Endothelial cell of umbilical vein (primary cell): Measurements from ENCODE around the gene TOR1A. TPM values are rescaled to one million over a fixed set of nuclear protein-coding genes. Genes with fewer than 3 reads are reported as not detected.

ENCODE experiments used
- BruUV-seq: library from RNA; stranded (reverse); fragments of 400-500 nt; replicated peaks from 2 replicates; lab custom pipeline; 2021; lab: Mats Ljungman, UMichigan
- CTCF ChIA-PET: fragments of 300-600, 350-600 bp; sonication (Branson Sonifier 250); formaldehyde crosslinking; loops from one replicate; lab custom pipeline; 2021; ENCODE audit warnings: antibody characterized with exemption, inconsistent platforms; lab: Charles Lee
- POLR2A ChIA-PET: fragments of 300-600, 350-600 bp; sonication (Branson Sonifier 250); formaldehyde crosslinking; loops from one replicate; lab custom pipeline; 2021; ENCODE audit warnings: antibody characterized with exemption, inconsistent platforms; lab: Charles Lee
- DNase-seq: peaks from one replicate; pipeline ENCODE4 v3.0.0-alpha.2; 2011; ENCODE audit warnings: low read depth, low spot score
- FAIRE-seq: peaks from 2 replicates; lab custom pipeline; 2011; peaks lifted over from hg19 to GRCh38; lab: Jason Lieb, UNC
- H2AFZ ChIP-seq: 2 replicates; pipeline ENCODE4 v1.6.0; 2012; ENCODE audit warnings: low read depth, low read length, control low read depth, inconsistent platforms
- H3K27ac ChIP-seq: 2 replicates; pipeline ENCODE4 v1.5.1; 2011; ENCODE audit warnings: low read depth, mild to moderate bottlenecking, control low read depth, low read length, moderate library complexity; ENCODE audit not compliant: insufficient read depth
- H3K27me3 ChIP-seq, 2 experiments: 2 replicates each; pipeline versions ENCODE4 v1.6.0 to v1.6.1; 2011; ENCODE audit warnings: low read length in 2 of 2, mixed read lengths in 1 of 2; ENCODE audit not compliant: control insufficient read depth in 2 of 2, insufficient read depth in 2 of 2
- H3K36me3 ChIP-seq, 2 experiments: 2 replicates in 1 of 2; 3 replicates in 1 of 2; pipeline ENCODE4 v1.5.1; 2011; ENCODE audit warnings: low read length in 2 of 2, mild to moderate bottlenecking in 1 of 2, moderate library complexity in 1 of 2; ENCODE audit not compliant: control insufficient read depth in 2 of 2, insufficient read depth in 2 of 2; ENCODE audit errors: extremely low read depth in 1 of 2
- H3K4me1 ChIP-seq: 3 replicates; pipeline ENCODE4 v1.5.1; 2011; ENCODE audit warnings: mild to moderate bottlenecking, low read length; ENCODE audit not compliant: control insufficient read depth, insufficient read depth; ENCODE audit errors: extremely low read depth
- H3K4me2 ChIP-seq: 2 replicates; pipeline ENCODE4 v1.6.1; 2011; ENCODE audit warnings: low read length, control low read depth, mixed read lengths; ENCODE audit not compliant: insufficient read depth
- H3K4me3 ChIP-seq, 3 experiments: fragments of 200-600 bp in 1 of 3; sonication (generic), shearing (Covaris generic) in 1 of 3; replicated peaks in 1 of 3; 2 replicates each; pipeline ENCODE4 v1.5.1; 2011 to 2016; ENCODE audit warnings: control low read depth in 3 of 3, low read length in 3 of 3, mild to moderate bottlenecking in 2 of 3, inconsistent platforms in 1 of 3, low read depth in 1 of 3, moderate library complexity in 1 of 3; ENCODE audit not compliant: insufficient read depth in 1 of 3
- H3K79me2 ChIP-seq: 2 replicates; pipeline ENCODE4 v1.6.0; 2012; ENCODE audit warnings: low read length, inconsistent platforms; ENCODE audit not compliant: control insufficient read depth, insufficient read depth
- H3K9ac ChIP-seq: replicated peaks from 2 replicates; pipeline ENCODE3; 2011; ENCODE audit warnings: low read length, control low read depth; ENCODE audit not compliant: insufficient read depth; ENCODE audit errors: extremely low read depth
- H3K9me1 ChIP-seq: replicated peaks from 3 replicates; pipeline ENCODE4 v1.6.0; 2011; ENCODE audit warnings: mild to moderate bottlenecking, low read length; ENCODE audit not compliant: control insufficient read depth, insufficient read depth; ENCODE audit errors: extremely low read depth
- H3K9me3 ChIP-seq: replicated peaks from 2 replicates; pipeline ENCODE4 v1.5.1; 2012; ENCODE audit warnings: low read length, inconsistent platforms; ENCODE audit not compliant: control insufficient read depth, insufficient read depth
- H4K20me1 ChIP-seq: replicated peaks from 2 replicates; pipeline ENCODE3; 2011; ENCODE audit warnings: mild to moderate bottlenecking, low read length; ENCODE audit not compliant: control insufficient read depth, insufficient read depth; ENCODE audit errors: extremely low read depth
- CTCF ChIP-seq, 2 donors: IDR thresholded peaks; 1 replicate in 1 of 2; 2 replicates in 1 of 2; pipeline ENCODE4 v1.5.1; 2011; ENCODE audit warnings: low read length in 2 of 2, mild to moderate bottlenecking in 2 of 2, moderate library complexity in 2 of 2, control low read depth in 1 of 2, inconsistent platforms in 1 of 2, low read depth in 1 of 2; ENCODE audit not compliant: insufficient read depth in 1 of 2; ENCODE audit errors: extremely low read depth in 1 of 2
- EZH2 ChIP-seq: IDR thresholded peaks from 2 replicates; pipeline ENCODE4 v1.6.1; 2012; ENCODE audit warnings: borderline replicate concordance, low read depth, mild to moderate bottlenecking, moderate library complexity, low read length, inconsistent platforms; ENCODE audit not compliant: severe bottlenecking
- FOS ChIP-seq: IDR thresholded peaks from 2 replicates; pipeline ENCODE4 v1.6.1; 2011; ENCODE audit warnings: mild to moderate bottlenecking, low read length, moderate library complexity, borderline replicate concordance; ENCODE audit not compliant: insufficient read depth
- GATA2 ChIP-seq: IDR thresholded peaks from 2 replicates; pipeline ENCODE4 v1.7.0; 2011; ENCODE audit warnings: low read depth, mild to moderate bottlenecking, moderate library complexity, mixed read lengths, low read length; ENCODE audit not compliant: insufficient read length, insufficient read depth
- JUN ChIP-seq: IDR thresholded peaks from 2 replicates; pipeline ENCODE4 v1.6.1; 2011; ENCODE audit warnings: borderline replicate concordance, low read depth; ENCODE audit not compliant: insufficient read length, insufficient read depth
- MAX ChIP-seq: IDR thresholded peaks from 2 replicates; pipeline ENCODE4 v1.6.1; 2011; ENCODE audit not compliant: insufficient read depth, insufficient read length
- MYC ChIP-seq: IDR thresholded peaks from one replicate; pipeline ENCODE4 v1.6.1; 2011; ENCODE audit warnings: mild to moderate bottlenecking, low read depth, low read length
- POLR2AphosphoS5 ChIP-seq: IDR thresholded peaks from 2 replicates; pipeline ENCODE4 v1.6.1; 2012; ENCODE audit warnings: low read depth, mild to moderate bottlenecking, control low read depth, low read length, moderate library complexity; ENCODE audit not compliant: insufficient read depth
- dilution Hi-C: fragments of 300-500 bp; cut with MboI; formaldehyde crosslinking; loops from one replicate; pipeline ENCODE4 v1.15.0; 2019; ENCODE audit warnings: low sequenced_read_pairs; ENCODE audit not compliant: extremely low pct_ligation_motif_present
- intact Hi-C: fragments of 100-400 bp; cut with micrococcal nuclease; formaldehyde crosslinking; loops from one replicate; pipeline ENCODE4 v1.10.0; 2022
- polyA plus RNA-seq, 4 experiments: library from polyadenylated mRNA; depleted of rRNA in 3 of 4; stranded (reverse) in 3 of 4; unstranded in 1 of 4; fragments of >200 nt; gene quantifications; 2 replicates each; pipeline versions ENCODE4 v1.2.1 to v1.2.3, GENCODE V29; 2011 to 2012; ENCODE audit warnings: missing spikeins in 1 of 4
- total RNA-seq: library from RNA; stranded (reverse); gene quantifications from 2 replicates; pipeline ENCODE4 v1.2.3, GENCODE V29; 2021

The TOR1A gene
- total and polyA plus RNA-seq, 2 donors (not counting 3 experiments of a cell fraction or from before 2014, with no cell fraction given) = 57.8 to 89.8 TPM

GRCh38 chr9:129849901-129850300 is 26.0 kb upstream of the TOR1A start:
- dilution Hi-C loops = no loop called here
- no peak for FAIRE-seq
- BruUV-seq = no TSS peak

More at GRCh38 chr9:129849901-129850300, 26.0 kb upstream of the TOR1A start:
- DNase-seq = peak; percentile 25
- H3K36me3 ChIP-seq = peaks cover 2 to 25% of the 10 kb centered on the region in 2 experiments
- POLR2A ChIA-PET = no interaction called here
- H3K27ac ChIP-seq = no peak overlapping the region
- no peak overlapping the region for H2AFZ ChIP-seq
- H3K4me3 ChIP-seq = no peak overlapping the region
- peaks cover 2% of the 10 kb centered on the region for H3K4me1 ChIP-seq
- intact Hi-C loops = no loop called here
- CTCF ChIA-PET = interaction anchor here (1.8 kb wide), 1 partner anchor 11 kb away, joined by 5 read pairs; no protein-coding TSS in a partner anchor
- no peak for TF ChIP-seq EZH2
- TF ChIP-seq JUN = no peak
- no peak for TF ChIP-seq MAX
- TF ChIP-seq POLR2AphosphoS5 = no peak
- no peak for TF ChIP-seq GATA2
- no peak for TF ChIP-seq CTCF (IDR thresholded peaks at IDR 0.05; ENCODE audit: extremely low read depth in 1 of 2, insufficient read depth in 1 of 2, low read depth in 1 of 2, low read length in 2 of 2)
- TF ChIP-seq MYC = no peak
- TF ChIP-seq FOS = no peak
- no peak overlapping the region for H3K4me2 ChIP-seq
- no peaks in the 10 kb centered on the region for H4K20me1 ChIP-seq
- no peaks in the 10 kb centered on the region for H3K79me2 ChIP-seq
- H3K9me3 ChIP-seq = no peaks in the 10 kb centered on the region
- H3K9me1 ChIP-seq = no peaks in the 10 kb centered on the region
- no peaks in the 10 kb centered on the region for H3K27me3 ChIP-seq
- no peak overlapping the region for H3K9ac ChIP-seq
